Mesendoderm (in vitro differentiated cells): ENCODE data around the gene SH3BP2.
"Not testable (repeated sequence)": the region's sequence is repeated elsewhere in the genome, so short reads cannot be mapped to it uniquely, and the experiment has no call there.

Experiments used
- DNase-seq: peaks from one replicate; pipeline ENCODE4 v3.0.0; 2013
- H2AK5ac ChIP-seq: 2 replicates; pipeline ENCODE4 v1.6.1; 2013; ENCODE audit warnings: low read length, inconsistent platforms
- H2BK120ac ChIP-seq: 2 replicates; pipeline ENCODE4 v1.6.1; 2013; ENCODE audit warnings: low read depth, mild to moderate bottlenecking, low read length, moderate library complexity, mixed read lengths
- H2BK15ac ChIP-seq: replicated peaks from 2 replicates; pipeline ENCODE4 v1.6.1; 2013; ENCODE audit warnings: low read depth, mild to moderate bottlenecking, moderate library complexity
- H2BK5ac ChIP-seq: 2 replicates; pipeline ENCODE4 v1.6.1; 2013; ENCODE audit warnings: low read length, inconsistent platforms
- H3K18ac ChIP-seq: 2 replicates; pipeline ENCODE4 v1.6.1; 2013; ENCODE audit warnings: mild to moderate bottlenecking, low read length, mixed read lengths
- H3K23ac ChIP-seq: one replicate; pipeline ENCODE4 v1.6.1; 2013; ENCODE audit warnings: low read length
- H3K27ac ChIP-seq: 2 replicates; pipeline ENCODE4 v1.5.1; 2013; ENCODE audit warnings: low read depth, mild to moderate bottlenecking, inconsistent platforms, low read length, moderate library complexity
- H3K27me3 ChIP-seq: 2 replicates; pipeline ENCODE4 v1.6.1; 2013; ENCODE audit warnings: low read length, control low read depth, mild to moderate bottlenecking, inconsistent platforms; ENCODE audit not compliant: insufficient read depth, poor library complexity
- H3K36me3 ChIP-seq: 2 replicates; pipeline ENCODE4 v1.6.1; 2013; ENCODE audit warnings: low read length, inconsistent platforms; ENCODE audit not compliant: control insufficient read depth, insufficient read depth
- H3K4ac ChIP-seq: one replicate; pipeline ENCODE4 v1.6.1; 2013; ENCODE audit warnings: low read depth, mild to moderate bottlenecking, low read length, moderate library complexity
- H3K4me1 ChIP-seq: 2 replicates; pipeline ENCODE4 v1.6.1; 2013; ENCODE audit warnings: low read depth, low read length, inconsistent platforms; ENCODE audit not compliant: control insufficient read depth
- H3K4me2 ChIP-seq: 2 replicates; pipeline ENCODE4 v1.6.1; 2013; ENCODE audit warnings: low read length
- H3K4me3 ChIP-seq: 2 replicates; pipeline ENCODE4 v1.5.1; 2013; ENCODE audit warnings: mild to moderate bottlenecking, low read length
- H3K56ac ChIP-seq: one replicate; pipeline ENCODE4 v1.6.1; 2013; ENCODE audit warnings: low read length
- H3K79me1 ChIP-seq: 2 replicates; pipeline ENCODE4 v1.6.1; 2013; ENCODE audit warnings: low read length, inconsistent platforms
- H3K79me2 ChIP-seq: 2 replicates; pipeline ENCODE4 v1.6.1; 2013; ENCODE audit warnings: mild to moderate bottlenecking, low read length; ENCODE audit not compliant: control insufficient read depth, insufficient read depth
- H3K9ac ChIP-seq: 2 replicates; pipeline ENCODE4 v1.6.1; 2013; ENCODE audit warnings: low read length, inconsistent platforms
- H4K5ac ChIP-seq: one replicate; pipeline ENCODE4 v1.6.1; 2013; ENCODE audit warnings: low read length
- H4K8ac ChIP-seq: one replicate; pipeline ENCODE4 v1.6.1; 2013; ENCODE audit warnings: low read depth, mild to moderate bottlenecking, control low read depth, low read length, moderate library complexity
- WGBS: extraction: QIAGEN DNeasy Blood & Tissue Kit; methylation state at CpG from one replicate; pipeline ENCODE4 v1.1.7; 2013; ENCODE audit warnings: low lambda C conversion rate, missing lambda C conversion rate; ENCODE audit not compliant: insufficient coverage; ENCODE audit errors: extremely low coverage; 5-methylcytosine and 5-hydroxymethylcytosine counted together

SH3BP2 gene

DNA sequence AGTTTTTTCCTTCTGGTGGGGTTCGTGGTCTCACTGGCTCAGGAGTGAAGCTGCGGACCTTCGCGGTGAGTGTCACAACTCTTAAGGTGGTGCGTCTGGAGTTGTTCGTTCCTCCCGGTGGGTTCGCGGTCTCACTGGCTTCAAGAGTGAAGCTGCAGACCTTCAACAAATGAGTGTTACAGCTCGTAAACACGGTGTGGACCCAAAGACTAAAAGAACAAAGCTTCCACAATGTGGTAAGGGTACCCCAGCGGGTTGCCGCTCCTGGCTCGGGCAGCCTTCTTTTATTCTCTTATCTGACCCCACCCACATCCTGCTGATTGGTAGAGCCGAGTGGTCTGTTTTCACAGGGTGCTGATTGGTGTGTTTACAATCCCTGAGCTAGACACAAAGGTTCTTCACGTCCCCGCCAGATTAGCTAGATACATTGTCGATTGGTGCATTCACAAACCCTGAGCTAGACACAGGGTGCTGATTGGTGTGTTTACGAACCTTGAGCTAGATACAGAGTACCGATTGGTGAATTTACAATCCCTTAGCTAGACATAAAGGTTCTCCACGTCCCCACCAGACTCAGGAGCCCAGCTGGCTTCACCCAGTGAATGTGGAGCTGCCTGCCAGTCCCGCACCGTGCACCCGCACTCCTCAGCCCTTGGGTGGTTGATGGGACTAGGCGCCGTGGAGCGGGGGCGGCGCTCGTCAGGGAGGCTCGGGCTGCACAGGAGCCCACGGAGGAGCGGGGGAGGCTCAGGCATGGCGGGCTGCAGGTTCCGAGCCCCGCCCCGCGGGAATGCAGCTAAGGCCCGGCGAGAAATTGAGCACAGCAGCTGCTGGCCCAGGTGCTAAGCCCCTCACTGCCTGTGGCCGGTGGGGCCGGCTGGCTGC is 30.2 kb upstream of the SH3BP2 start:
- no CpG with 5 or more reads among the region's 42 CpGs for WGBS
- not testable (repeated sequence) for H3K27me3 ChIP-seq, H3K4me2 ChIP-seq, H3K4me1 ChIP-seq, H2AK5ac ChIP-seq, H2BK5ac ChIP-seq, H3K56ac ChIP-seq, H2BK15ac ChIP-seq, H3K36me3 ChIP-seq, H3K4ac ChIP-seq, H3K79me1 ChIP-seq, H4K8ac ChIP-seq, H3K18ac ChIP-seq, H3K79me2 ChIP-seq, H4K5ac ChIP-seq, H3K27ac ChIP-seq, H3K23ac ChIP-seq, H2BK120ac ChIP-seq, H3K9ac ChIP-seq, H3K4me3 ChIP-seq
- DNase-seq: peak; percentile 26

DNA sequence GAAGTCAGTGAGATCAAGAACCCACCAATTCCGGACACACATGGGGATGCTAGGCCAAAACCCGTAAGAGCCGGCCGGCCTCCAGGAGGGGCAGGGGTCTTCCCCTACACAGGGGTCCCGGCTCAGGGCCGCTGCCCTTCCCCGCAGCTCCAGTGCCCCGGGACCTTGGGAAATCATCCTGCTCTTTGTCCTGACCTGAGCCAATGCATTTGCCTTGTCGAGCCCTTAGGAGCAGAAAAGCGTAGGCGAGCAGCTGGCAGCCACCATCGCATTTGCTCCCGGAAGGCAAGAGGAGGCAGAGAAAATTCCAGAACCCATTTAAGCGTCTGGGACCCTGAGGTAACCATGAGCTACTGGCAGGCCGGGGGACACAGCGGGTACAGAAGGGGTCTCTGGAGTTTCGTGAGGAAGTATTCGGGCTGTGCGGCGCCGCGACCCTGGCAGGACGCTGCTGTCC is 29.3 kb upstream of the SH3BP2 start:
- H2BK15ac ChIP-seq: no peak overlapping the region
- no peak overlapping the region for H4K5ac ChIP-seq
- no peak overlapping the region for H3K23ac ChIP-seq
- no peak overlapping the region for H2AK5ac ChIP-seq
- H3K27ac ChIP-seq: no peak overlapping the region
- no peak for DNase-seq
- H3K27me3 ChIP-seq: no peaks in the 10 kb centered on the region
- no peak overlapping the region for H3K4me3 ChIP-seq
- H3K4me2 ChIP-seq: peak overlapping the region; percentile 67
- no peaks in the 10 kb centered on the region for H3K79me2 ChIP-seq
- peak overlapping the region; percentile 71 for H3K9ac ChIP-seq
- peak overlapping the region; percentile 33 for H3K18ac ChIP-seq
- H2BK120ac ChIP-seq: no peak overlapping the region
- peak overlapping the region; percentile 87 for H3K4ac ChIP-seq
- H3K56ac ChIP-seq: peak overlapping the region; percentile 87
- H4K8ac ChIP-seq: no peak overlapping the region
- H2BK5ac ChIP-seq: no peak overlapping the region
- H3K79me1 ChIP-seq: no peaks in the 10 kb centered on the region
- no peaks in the 10 kb centered on the region for H3K36me3 ChIP-seq
- H3K4me1 ChIP-seq: no peaks in the 10 kb centered on the region
- WGBS: no CpG with 5 or more reads among the region's 23 CpGs

DNA sequence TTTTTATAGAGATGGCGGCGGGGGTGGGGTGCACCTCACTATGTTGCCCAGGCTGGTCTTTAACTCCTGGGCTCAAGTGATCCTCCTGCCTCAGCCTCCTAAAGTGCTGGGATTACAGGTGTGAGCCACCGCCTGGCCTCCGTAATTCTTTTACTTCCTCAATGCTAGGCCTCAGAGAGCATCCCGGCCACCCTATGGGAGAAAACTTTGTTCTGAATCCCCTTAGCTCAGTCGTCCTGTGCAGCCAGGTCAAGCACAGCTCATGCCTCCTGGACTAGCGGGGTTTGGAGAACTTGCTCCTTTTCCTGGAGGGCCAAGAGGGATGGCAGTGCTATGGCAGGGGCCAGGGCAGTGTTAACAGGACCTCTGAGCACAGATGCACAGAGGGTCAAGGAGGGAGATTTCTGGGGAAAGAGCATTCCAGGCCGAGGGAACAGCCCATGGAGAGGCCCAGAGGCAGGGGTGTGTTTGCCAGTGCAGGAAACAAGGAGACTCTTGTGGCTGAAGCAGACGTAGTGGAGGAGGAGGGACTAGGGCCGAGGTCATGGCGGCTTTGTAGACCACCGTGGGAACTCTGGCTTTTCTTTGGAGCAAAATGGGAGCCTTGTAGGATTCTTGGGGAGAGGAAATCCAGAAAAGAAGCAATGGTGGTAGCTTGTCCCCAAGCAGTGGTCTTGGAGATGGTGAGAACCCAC is 26.9 kb upstream of the SH3BP2 start:
- Histone ChIP-seq H2AK5ac (no peak overlapping the region), H3K79me1 (no peaks in the 10 kb centered on the region), H2BK15ac (no peak overlapping the region), H3K27ac (no peak overlapping the region), H2BK120ac (no peak overlapping the region), H3K4me3 (no peak overlapping the region), H3K27me3 (no peaks in the 10 kb centered on the region), H3K56ac (no peak overlapping the region), H4K8ac (no peak overlapping the region), H4K5ac (no peak overlapping the region), H3K4me2 (no peak overlapping the region), H3K79me2 (no peaks in the 10 kb centered on the region), H2BK5ac (no peak overlapping the region), H3K36me3 (no peaks in the 10 kb centered on the region), H3K9ac (no peak overlapping the region), H3K18ac (no peak overlapping the region), H3K23ac (no peak overlapping the region), H3K4ac (no peak overlapping the region), H3K4me1 (no peaks in the 10 kb centered on the region)
- no CpG with 5 or more reads among the region's 12 CpGs for WGBS
- no peak for DNase-seq

DNA sequence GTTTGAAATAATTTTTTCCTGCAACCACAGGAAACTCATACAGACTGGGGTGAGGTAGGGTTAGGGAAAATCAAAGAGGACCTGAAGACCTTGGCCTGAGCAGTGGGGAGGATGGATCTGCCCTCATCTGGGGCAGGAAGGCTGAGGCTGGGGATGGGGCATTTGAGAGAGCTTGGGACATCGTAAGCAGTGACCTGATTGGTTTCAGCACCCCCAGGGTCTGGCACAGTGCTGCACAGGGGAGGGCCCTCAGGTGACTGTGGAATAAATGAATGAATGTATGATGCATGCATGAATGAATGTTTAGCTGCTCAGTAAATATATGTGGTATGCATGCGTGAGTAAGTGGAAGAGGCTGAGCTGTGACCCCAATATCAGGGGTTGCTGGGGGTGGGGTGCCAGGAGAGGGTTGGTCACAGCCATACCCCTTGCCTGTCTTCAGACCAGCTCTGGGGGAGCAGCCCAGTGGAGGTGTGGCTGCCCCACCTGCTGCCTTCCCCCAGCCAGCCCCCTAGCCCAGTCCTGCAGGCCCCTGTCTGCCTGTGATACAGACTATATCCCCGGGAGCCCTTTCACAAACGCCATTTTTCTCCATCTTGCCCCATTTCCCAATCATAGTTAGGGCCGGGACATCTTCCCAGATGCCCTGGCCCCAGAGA is 25.7 kb upstream of the SH3BP2 start:
- Histone ChIP-seq H3K27me3 (no peaks in the 10 kb centered on the region), H2BK120ac (no peak overlapping the region), H3K4me1 (no peaks in the 10 kb centered on the region), H3K4me3 (no peak overlapping the region), H3K36me3 (no peaks in the 10 kb centered on the region), H3K4ac (no peak overlapping the region), H2AK5ac (no peak overlapping the region), H2BK5ac (no peak overlapping the region), H3K18ac (no peak overlapping the region), H3K4me2 (no peak overlapping the region), H4K8ac (no peak overlapping the region), H3K27ac (no peak overlapping the region), H3K79me2 (no peaks in the 10 kb centered on the region), H4K5ac (no peak overlapping the region), H3K9ac (no peak overlapping the region), H3K79me1 (no peaks in the 10 kb centered on the region), H2BK15ac (no peak overlapping the region), H3K23ac (no peak overlapping the region), H3K56ac (no peak overlapping the region)
- DNase-seq: no peak
- WGBS: no CpG with 5 or more reads among the region's 5 CpGs

DNA sequence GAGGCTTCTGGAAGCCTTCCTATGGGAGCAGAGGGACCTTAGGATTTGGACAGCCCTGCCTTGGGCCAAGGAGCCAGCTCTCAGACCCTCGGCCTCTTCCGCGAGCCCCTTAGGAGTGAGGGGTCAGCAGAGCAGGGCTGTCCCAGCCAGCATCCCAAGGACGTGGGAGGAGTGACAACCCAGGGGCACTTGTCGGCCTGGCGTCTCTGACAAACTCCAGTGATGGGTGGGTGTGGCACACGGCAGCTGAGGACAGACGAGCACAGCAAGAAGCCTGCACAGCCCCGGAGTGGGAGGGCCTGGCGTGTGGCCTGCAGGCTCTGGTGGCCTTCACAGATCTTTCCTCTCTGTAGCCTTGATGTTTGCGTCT is 25.2 kb upstream of the SH3BP2 start:
- Histone ChIP-seq H3K4me3 (no peak overlapping the region), H2BK5ac (no peak overlapping the region), H3K4me1 (no peaks in the 10 kb centered on the region), H2BK15ac (no peak overlapping the region), H2AK5ac (no peak overlapping the region), H3K79me1 (no peaks in the 10 kb centered on the region), H2BK120ac (no peak overlapping the region), H3K4me2 (no peak overlapping the region), H3K79me2 (no peaks in the 10 kb centered on the region), H3K18ac (no peak overlapping the region), H3K27me3 (no peaks in the 10 kb centered on the region), H3K56ac (no peak overlapping the region), H3K9ac (no peak overlapping the region), H4K8ac (no peak overlapping the region), H3K27ac (no peak overlapping the region), H4K5ac (no peak overlapping the region), H3K36me3 (no peaks in the 10 kb centered on the region), H3K4ac (no peak overlapping the region), H3K23ac (no peak overlapping the region)
- WGBS: no CpG with 5 or more reads among the region's 11 CpGs
- DNase-seq: no peak
